Measurements from ENCODE around the gene FRA10AC1.

- TF ChIP-seq CTCF (conservative IDR thresholded peaks at IDR 0.05): no peak
- no peak for TF ChIP-seq EZH2 (IDR thresholded peaks at IDR 0.05; ENCODE audit: low read depth)
These were observed 9.5 kb upstream of the FRA10AC1 start for GRCh38 chr10:93711891-93712290.

Measured in PC-9 (cell line).